Measurements from ENCODE around the gene IQUB. TPM values are rescaled to one million over a fixed set of nuclear protein-coding genes. Genes with fewer than 3 reads are reported as not detected.
A peak's percentile ranks its signal among the peaks of the same experiment; 100 is the strongest.
"Not testable (repeated sequence)": the region's sequence is repeated elsewhere in the genome, so short reads cannot be mapped to it uniquely, and the experiment has no call there.

The IQUB gene
- total RNA-seq, 4 donors from 2014 or later: 0.83 to 13.3 (median 6.7) TPM

DNA sequence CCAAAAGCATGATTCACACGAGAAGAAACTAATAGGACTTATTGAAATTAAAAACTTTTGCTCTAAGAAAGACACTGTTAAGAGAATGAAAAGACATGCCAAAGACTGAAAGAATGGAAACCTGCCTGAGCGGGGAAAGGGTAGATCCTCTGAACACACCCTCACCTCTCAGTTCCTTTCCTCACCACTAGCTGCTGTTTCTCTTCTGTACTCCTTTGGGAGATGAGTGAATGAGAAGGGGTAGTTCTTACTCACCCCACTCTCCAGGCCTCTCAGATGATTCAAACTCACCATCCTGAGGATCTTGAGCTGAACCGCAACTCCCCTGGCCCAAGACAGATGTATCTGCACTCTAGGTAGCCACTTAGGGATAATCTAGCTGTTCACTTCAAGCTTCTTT is 41.9 kb downstream of the IQUB start:
- TF ChIP-seq, protein P1, sequence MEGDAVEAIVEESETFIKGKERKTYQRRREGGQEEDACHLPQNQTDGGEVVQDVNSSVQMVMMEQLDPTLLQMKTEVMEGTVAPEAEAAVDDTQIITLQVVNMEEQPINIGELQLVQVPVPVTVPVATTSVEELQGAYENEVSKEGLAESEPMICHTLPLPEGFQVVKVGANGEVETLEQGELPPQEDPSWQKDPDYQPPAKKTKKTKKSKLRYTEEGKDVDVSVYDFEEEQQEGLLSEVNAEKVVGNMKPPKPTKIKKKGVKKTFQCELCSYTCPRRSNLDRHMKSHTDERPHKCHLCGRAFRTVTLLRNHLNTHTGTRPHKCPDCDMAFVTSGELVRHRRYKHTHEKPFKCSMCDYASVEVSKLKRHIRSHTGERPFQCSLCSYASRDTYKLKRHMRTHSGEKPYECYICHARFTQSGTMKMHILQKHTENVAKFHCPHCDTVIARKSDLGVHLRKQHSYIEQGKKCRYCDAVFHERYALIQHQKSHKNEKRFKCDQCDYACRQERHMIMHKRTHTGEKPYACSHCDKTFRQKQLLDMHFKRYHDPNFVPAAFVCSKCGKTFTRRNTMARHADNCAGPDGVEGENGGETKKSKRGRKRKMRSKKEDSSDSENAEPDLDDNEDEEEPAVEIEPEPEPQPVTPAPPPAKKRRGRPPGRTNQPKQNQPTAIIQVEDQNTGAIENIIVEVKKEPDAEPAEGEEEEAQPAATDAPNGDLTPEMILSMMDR (IDR thresholded peaks at IDR 0.05): peak in 1 of 3 experiments; percentile 4
- TF ChIP-seq POLR2A (IDR thresholded peaks at IDR 0.05; ENCODE audit: low read depth): no peak
- Histone ChIP-seq H3K9me3 (no peaks in the 10 kb centered on the region), H3K36me3 (no peaks in the 10 kb centered on the region), H3K4me3 (no peak overlapping the region), H3K4me1 (peaks cover 0 to 15% (median 2%) of the 10 kb centered on the region in 4 donors), H3K27me3 (no peaks in the 10 kb centered on the region), H3K27ac (replicated peaks in 1 of 4) (no peak overlapping the region)
- intact Hi-C loops (cut with DNase I): loop anchor here (5.0 kb wide), 1 partner anchor 45 kb away; no protein-coding TSS in a partner anchor
- no peak for DNase-seq (ENCODE audit: extremely low spot score)
- WGBS: 94% methylated on average over 3 of the region's 3 CpGs

DNA sequence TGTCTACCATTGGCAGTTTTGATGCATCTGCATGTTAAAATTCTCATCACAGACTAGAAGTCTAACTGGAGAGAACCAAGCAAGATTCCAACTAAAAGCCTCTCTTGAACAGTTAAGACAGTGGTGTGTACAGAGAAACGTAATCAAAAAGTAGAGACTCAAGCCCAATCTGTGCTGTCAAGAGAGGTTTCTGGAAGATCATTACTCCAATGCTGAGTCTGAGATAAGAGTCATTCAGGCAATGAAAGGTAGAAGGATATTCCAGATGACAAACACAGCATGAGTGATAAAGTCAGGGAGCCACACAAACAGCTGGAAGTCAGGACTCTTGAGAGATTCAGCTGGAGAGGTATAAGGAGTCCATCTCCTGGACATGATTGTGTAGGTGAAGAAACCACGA is 48.7 kb downstream of the IQUB start:
- TF ChIP-seq, protein P1 (IDR thresholded peaks at IDR 0.05): no peak
- TF ChIP-seq EP300 (IDR thresholded peaks at IDR 0.05) (no peak), POLR2AphosphoS5 (IDR thresholded peaks at IDR 0.05) (no peak), POLR2A (IDR thresholded peaks at IDR 0.05; ENCODE audit: low read depth) (no peak)
- no peaks in the 10 kb centered on the region for H3K27me3 ChIP-seq
- no peaks in the 10 kb centered on the region for H3K9me3 ChIP-seq
- H3K27ac ChIP-seq (replicated peaks in 1 of 4): no peak overlapping the region
- H3K36me3 ChIP-seq: no peaks in the 10 kb centered on the region
- no peak for DNase-seq (ENCODE audit: extremely low spot score)
- no peaks in the 10 kb centered on the region for H3K4me1 ChIP-seq
- no peak overlapping the region for H3K4me3 ChIP-seq
- WGBS: 93% methylated on average over 2 of the region's 2 CpGs
- intact Hi-C loops (cut with DNase I): no loop called here

DNA sequence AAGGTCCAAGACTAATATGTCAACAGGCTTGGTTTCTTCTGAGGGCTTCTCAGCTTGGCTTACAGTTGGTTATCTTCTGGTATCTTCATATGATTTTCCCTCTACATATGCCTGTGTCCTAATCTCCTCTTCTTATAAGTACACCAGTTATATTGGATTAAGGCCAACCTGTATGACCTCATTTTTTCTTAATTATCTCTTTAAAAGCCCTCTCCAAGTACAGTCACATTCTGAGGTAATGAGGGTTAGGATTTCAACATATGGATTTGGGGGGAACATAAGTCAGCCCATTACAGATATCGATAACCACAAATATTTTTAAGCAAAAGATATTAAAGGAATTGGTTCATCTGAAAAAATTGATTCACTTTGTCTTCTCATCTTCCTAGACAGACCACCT is 49.2 kb downstream of the IQUB start:
- Histone ChIP-seq H3K9me3 (no peaks in the 10 kb centered on the region), H3K36me3 (no peaks in the 10 kb centered on the region), H3K4me3 (no peak overlapping the region), H3K27ac (replicated peaks in 1 of 4) (no peak overlapping the region), H3K27me3 (no peaks in the 10 kb centered on the region), H3K4me1 (no peaks in the 10 kb centered on the region)
- no peak for DNase-seq (ENCODE audit: extremely low spot score)
- WGBS: 100% methylated on average over 1 of the region's 1 CpG
- intact Hi-C loops (cut with DNase I): no loop called here
- TF ChIP-seq, protein P1 (IDR thresholded peaks at IDR 0.05): no peak
- TF ChIP-seq POLR2A (IDR thresholded peaks at IDR 0.05; ENCODE audit: low read depth) (no peak), EP300 (IDR thresholded peaks at IDR 0.05) (no peak), POLR2AphosphoS5 (IDR thresholded peaks at IDR 0.05) (no peak)

DNA sequence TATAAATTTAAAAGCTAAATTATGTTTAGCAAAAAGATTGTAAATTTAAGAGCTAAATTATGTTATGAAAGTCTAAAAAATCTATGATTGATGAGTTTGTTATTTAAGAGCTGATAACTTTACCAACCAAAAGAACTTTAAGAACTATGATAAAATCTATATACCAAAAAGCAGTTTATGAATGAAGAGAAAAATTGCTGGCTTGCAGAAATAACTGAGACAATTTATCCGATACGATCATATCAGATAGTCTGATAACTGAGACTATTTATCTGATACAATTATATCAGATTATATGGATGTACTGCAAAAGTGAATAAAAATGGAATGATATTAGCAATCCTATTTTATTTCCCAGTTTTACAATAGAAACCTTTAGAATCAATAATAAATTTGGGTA is 50.2 kb downstream of the IQUB start:
- intact Hi-C loops (cut with DNase I): no loop called here
- no peak overlapping the region for H3K4me3 ChIP-seq
- no peaks in the 10 kb centered on the region for H3K36me3 ChIP-seq
- 93% methylated on average over 2 of the region's 2 CpGs for WGBS
- no peak for DNase-seq (ENCODE audit: extremely low spot score)
- no peaks in the 10 kb centered on the region for H3K4me1 ChIP-seq
- H3K9me3 ChIP-seq: no peaks in the 10 kb centered on the region
- no peak overlapping the region for H3K27ac ChIP-seq (replicated peaks in 1 of 4)
- TF ChIP-seq POLR2A (IDR thresholded peaks at IDR 0.05; ENCODE audit: low read depth): no peak
- no peaks in the 10 kb centered on the region for H3K27me3 ChIP-seq

DNA sequence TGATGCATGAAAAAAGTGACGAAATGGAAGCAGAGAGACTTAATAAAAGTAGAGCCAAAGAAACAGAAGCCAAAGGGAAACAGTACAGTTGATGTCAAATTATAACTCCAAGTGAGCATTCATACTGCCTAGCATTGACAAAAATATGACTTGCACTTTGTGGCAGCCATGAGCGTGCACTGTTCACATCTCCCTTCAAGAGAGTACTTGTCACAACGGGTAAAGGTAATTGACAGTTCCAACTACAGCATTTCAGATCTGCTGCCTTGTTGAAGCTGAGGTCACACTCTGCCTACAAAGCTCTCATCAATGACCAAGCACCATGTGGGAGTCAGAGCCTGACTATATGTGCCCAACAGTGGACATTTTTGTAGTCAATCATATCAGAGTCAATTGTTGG is 54.3 kb downstream of the IQUB start:
- WGBS: 88% methylated on average over 3 of the region's 3 CpGs

DNA sequence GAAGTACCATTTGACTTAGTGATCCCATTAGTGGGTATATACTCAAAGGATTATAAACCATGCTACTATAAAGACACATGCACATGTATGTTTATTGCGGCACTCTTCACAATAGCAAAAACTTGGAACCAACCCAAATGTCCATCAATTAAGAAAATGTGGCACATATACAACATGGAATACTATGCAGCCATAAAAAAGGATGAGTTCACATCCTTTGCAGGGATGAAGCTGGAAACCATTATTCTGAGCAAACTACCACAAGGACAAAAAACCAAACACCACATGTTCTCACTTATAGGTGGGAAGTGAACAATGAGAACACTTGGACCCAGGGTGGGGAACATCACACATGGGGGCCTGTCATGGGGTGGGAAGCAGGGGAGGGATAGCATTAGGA is 56.3 kb downstream of the IQUB start:
- H3K36me3 ChIP-seq; DNase-seq (ENCODE audit: extremely low spot score); H3K27ac ChIP-seq (replicated peaks in 1 of 4); intact Hi-C loops (cut with DNase I); H3K4me3 ChIP-seq; H3K4me1 ChIP-seq; H3K27me3 ChIP-seq; H3K9me3 ChIP-seq: not testable (repeated sequence)
- 91% methylated on average over 1 of the region's 1 CpG for WGBS

More for the DNA sequence above, 54.3 kb downstream of the IQUB start:
- H3K27ac ChIP-seq (replicated peaks in 1 of 4): no peak overlapping the region
- H3K27me3 ChIP-seq: no peaks in the 10 kb centered on the region
- no peak for TF ChIP-seq POLR2AphosphoS5 (IDR thresholded peaks at IDR 0.05)
- TF ChIP-seq EP300 (IDR thresholded peaks at IDR 0.05): no peak
- TF ChIP-seq POLR2A (IDR thresholded peaks at IDR 0.05; ENCODE audit: low read depth): no peak
- TF ChIP-seq, protein P1 (IDR thresholded peaks at IDR 0.05): no peak
- no peaks in the 10 kb centered on the region for H3K36me3 ChIP-seq
- no peaks in the 10 kb centered on the region for H3K9me3 ChIP-seq
- no peak overlapping the region for H3K4me3 ChIP-seq
- intact Hi-C loops (cut with DNase I): no loop called here
- no peak for DNase-seq (ENCODE audit: extremely low spot score)
- H3K4me1 ChIP-seq: no peaks in the 10 kb centered on the region

All from esophagus muscularis mucosa (tissue), 4 donors.